PC-3 (cell line): ENCODE data around the gene SCGB1A1. TPM values are rescaled to one million over a fixed set of nuclear protein-coding genes. Genes with fewer than 3 reads are reported as not detected.
"Not testable (repeated sequence)": the region's sequence is repeated elsewhere in the genome, so short reads cannot be mapped to it uniquely, and the experiment has no call there.

Experiments
- ATAC-seq: fragments of 200-7000 bp; cut with Tn5 transposase; 2 replicates; pipeline ENCODE4 v1.9.1; 2020; ENCODE audit warnings: mild to moderate bottlenecking, moderate library complexity
- BruUV-seq: library from RNA; stranded (reverse); fragments of 400-500 nt; replicated peaks from 2 replicates; lab custom pipeline; 2021; lab: Mats Ljungman, UMichigan
- CTCF ChIA-PET: fragments of 300-600 bp; sonication (Branson Sonifier 250); formaldehyde crosslinking; loops from one replicate; lab custom pipeline; 2022; ENCODE audit warnings: antibody characterized with exemption; lab: Charles Lee
- POLR2A ChIA-PET: fragments of 300-600 bp; sonication (Branson Sonifier 250); formaldehyde crosslinking; loops from one replicate; lab custom pipeline; 2022; ENCODE audit warnings: antibody characterized with exemption; ENCODE audit not compliant: unreplicated experiment; lab: Charles Lee
- DNase-seq: peaks from one replicate; pipeline ENCODE4 v3.0.0-alpha.2; 2015
- H2AFZ ChIP-seq: fragments of 300-600 bp; sonication (generic); 2 replicates; pipeline ENCODE4 v1.6.0; 2016; ENCODE audit warnings: antibody characterized with exemption, low read length
- H3F3A ChIP-seq: fragments of 300-600 bp; sonication (generic); one replicate; pipeline ENCODE4 v1.6.0; 2017; ENCODE audit warnings: antibody characterized with exemption, low read length, control low read depth, mild to moderate bottlenecking; ENCODE audit not compliant: unreplicated experiment
- H3K27ac ChIP-seq: fragments of 300-600 bp; sonication (generic); 2 replicates; pipeline ENCODE4 v1.5.1; 2016; ENCODE audit warnings: mild to moderate bottlenecking, low read length
- H3K27me3 ChIP-seq: fragments of 300-600 bp; sonication (generic); 2 replicates; pipeline ENCODE4 v1.6.1; 2016; ENCODE audit warnings: low read length, mixed read lengths
- H3K36me3 ChIP-seq: fragments of 300-600 bp; sonication (generic); 2 replicates; pipeline ENCODE4 v1.6.1; 2016; ENCODE audit warnings: low read depth, mixed run types, low read length, mixed read lengths
- H3K4me1 ChIP-seq: fragments of 300-600 bp; sonication (generic); 2 replicates; pipeline ENCODE4 v1.5.1; 2016; ENCODE audit warnings: low read length; ENCODE audit not compliant: insufficient read depth
- H3K4me2 ChIP-seq: fragments of 300-600 bp; sonication (generic); 2 replicates; pipeline ENCODE4 v1.6.0; 2016; ENCODE audit warnings: low read length
- H3K4me3 ChIP-seq: fragments of 300-600 bp; sonication (generic); 2 replicates; pipeline ENCODE4 v1.5.1; 2016; ENCODE audit warnings: mild to moderate bottlenecking, low read length, mixed read lengths
- H3K79me2 ChIP-seq: fragments of 300-600 bp; sonication (generic); 2 replicates; pipeline ENCODE4 v1.6.1; 2017; ENCODE audit warnings: low read length, mixed read lengths
- H3K9ac ChIP-seq: fragments of 300-600 bp; sonication (generic); 2 replicates; pipeline ENCODE4 v1.6.0; 2016; ENCODE audit warnings: mild to moderate bottlenecking, low read length
- H3K9me2 ChIP-seq: fragments of 300-600 bp; sonication (generic); replicated peaks from 2 replicates; pipeline ENCODE4 v1.6.1; 2016; ENCODE audit warnings: mixed run types, low read length, mixed read lengths
- H3K9me3 ChIP-seq: fragments of 300-600 bp; sonication (generic); 2 replicates; pipeline ENCODE4 v1.6.1; 2016; ENCODE audit warnings: low read length, mixed read lengths
- H4K20me1 ChIP-seq: fragments of 300-600 bp; sonication (generic); 2 replicates; pipeline ENCODE4 v1.6.1; 2016; ENCODE audit warnings: low read length, mixed read lengths
- EZH2 ChIP-seq: fragments of 300-600 bp; sonication (generic); IDR thresholded peaks from one replicate; pipeline ENCODE4 v1.6.1; 2017; ENCODE audit warnings: antibody characterized with exemption, mild to moderate bottlenecking, low read length; ENCODE audit not compliant: unreplicated experiment
- EZH2phosphoT487 ChIP-seq: fragments of 300-600 bp; sonication (generic); IDR thresholded peaks from 2 replicates; pipeline ENCODE4 v1.6.1; 2018; ENCODE audit warnings: mild to moderate bottlenecking, antibody characterized with exemption, low read length, borderline replicate concordance
- intact Hi-C: fragments of 100-400 bp; cut with micrococcal nuclease; formaldehyde crosslinking; loops from 2 replicates; pipeline ENCODE4 v1.9.0; 2023
- total RNA-seq: library from RNA; depleted of rRNA; stranded (reverse); fragments of >200 nt; gene quantifications from 2 replicates; pipeline ENCODE4 v1.2.3, GENCODE V29; 2014
- TF ChIP-seq, protein P1 (sequence below): fragments of 300-600 bp; sonication (generic); conservative IDR thresholded peaks from 2 replicates; pipeline ENCODE4 v1.5.1; 2017; ENCODE audit warnings: antibody characterized with exemption, low read depth, mild to moderate bottlenecking, low read length

Gene SCGB1A1
- total RNA-seq, 1 experiment from 2014 or later = not detected

- ATAC-seq = peak; percentile 84
- intact Hi-C loops = loop anchor here (1.0 kb wide), 1 partner anchor 32 kb away; no protein-coding TSS in a partner anchor
Measured at GRCh38 chr11:62449451-62449851, 30.6 kb downstream of the SCGB1A1 start.

GRCh38 chr11:62449912-62450311 is 31.1 kb downstream of the SCGB1A1 start:
- H3K4me3 ChIP-seq, BruUV-seq, H3K79me2 ChIP-seq, H3K9me2 ChIP-seq, H3K36me3 ChIP-seq, H2AFZ ChIP-seq, H3K27me3 ChIP-seq, H3K9me3 ChIP-seq, DNase-seq, H4K20me1 ChIP-seq, ATAC-seq, POLR2A ChIA-PET, H3K9ac ChIP-seq, H3F3A ChIP-seq: not testable (repeated sequence)
- CTCF ChIA-PET = interaction anchor here (1.0 to 1.5 kb wide), 3 partner anchors 25 to 93 kb away, joined by 3 to 7 read pairs (median 5); no protein-coding TSS in a partner anchor
- Histone ChIP-seq H3K4me2 (peak overlapping the region; percentile 57), H3K27ac (peak overlapping the region; percentile 21; the same call in 1 of the 2 replicates), H3K4me1 (peaks cover 24% of the 10 kb centered on the region)
- intact Hi-C loops = loop anchor here (1.0 kb wide), 1 partner anchor 31 kb away; no protein-coding TSS in a partner anchor

More at GRCh38 chr11:62449451-62449851, 30.6 kb downstream of the SCGB1A1 start:
- H3K79me2 ChIP-seq = no peaks in the 10 kb centered on the region
- H3K4me2 ChIP-seq = peak overlapping the region; percentile 57
- peak; percentile 96 for DNase-seq
- no peaks in the 10 kb centered on the region for H3F3A ChIP-seq
- no peaks in the 10 kb centered on the region for H3K9me3 ChIP-seq
- peaks cover 29% of the 10 kb centered on the region for H3K4me1 ChIP-seq
- H3K4me3 ChIP-seq = no peak overlapping the region
- peak overlapping the region; percentile 21; the same call in 1 of the 2 replicates for H3K27ac ChIP-seq
- no peak overlapping the region for H3K9ac ChIP-seq
- H4K20me1 ChIP-seq = no peaks in the 10 kb centered on the region
- no TSS peak for BruUV-seq
- TF ChIP-seq EZH2phosphoT487 (no peak), EZH2 (no peak)
- TF ChIP-seq, protein P1, sequence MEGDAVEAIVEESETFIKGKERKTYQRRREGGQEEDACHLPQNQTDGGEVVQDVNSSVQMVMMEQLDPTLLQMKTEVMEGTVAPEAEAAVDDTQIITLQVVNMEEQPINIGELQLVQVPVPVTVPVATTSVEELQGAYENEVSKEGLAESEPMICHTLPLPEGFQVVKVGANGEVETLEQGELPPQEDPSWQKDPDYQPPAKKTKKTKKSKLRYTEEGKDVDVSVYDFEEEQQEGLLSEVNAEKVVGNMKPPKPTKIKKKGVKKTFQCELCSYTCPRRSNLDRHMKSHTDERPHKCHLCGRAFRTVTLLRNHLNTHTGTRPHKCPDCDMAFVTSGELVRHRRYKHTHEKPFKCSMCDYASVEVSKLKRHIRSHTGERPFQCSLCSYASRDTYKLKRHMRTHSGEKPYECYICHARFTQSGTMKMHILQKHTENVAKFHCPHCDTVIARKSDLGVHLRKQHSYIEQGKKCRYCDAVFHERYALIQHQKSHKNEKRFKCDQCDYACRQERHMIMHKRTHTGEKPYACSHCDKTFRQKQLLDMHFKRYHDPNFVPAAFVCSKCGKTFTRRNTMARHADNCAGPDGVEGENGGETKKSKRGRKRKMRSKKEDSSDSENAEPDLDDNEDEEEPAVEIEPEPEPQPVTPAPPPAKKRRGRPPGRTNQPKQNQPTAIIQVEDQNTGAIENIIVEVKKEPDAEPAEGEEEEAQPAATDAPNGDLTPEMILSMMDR = no peak
- ChIA-PET CTCF (interaction anchor here (1.0 to 1.5 kb wide), 3 partner anchors 25 to 94 kb away, joined by 3 to 7 read pairs (median 5); no protein-coding TSS in a partner anchor), POLR2A (no interaction called here)
- no peaks in the 10 kb centered on the region for H3K36me3 ChIP-seq
- no peaks in the 10 kb centered on the region for H3K27me3 ChIP-seq
- H2AFZ ChIP-seq = no peak overlapping the region
- no peaks in the 10 kb centered on the region for H3K9me2 ChIP-seq

DNA sequence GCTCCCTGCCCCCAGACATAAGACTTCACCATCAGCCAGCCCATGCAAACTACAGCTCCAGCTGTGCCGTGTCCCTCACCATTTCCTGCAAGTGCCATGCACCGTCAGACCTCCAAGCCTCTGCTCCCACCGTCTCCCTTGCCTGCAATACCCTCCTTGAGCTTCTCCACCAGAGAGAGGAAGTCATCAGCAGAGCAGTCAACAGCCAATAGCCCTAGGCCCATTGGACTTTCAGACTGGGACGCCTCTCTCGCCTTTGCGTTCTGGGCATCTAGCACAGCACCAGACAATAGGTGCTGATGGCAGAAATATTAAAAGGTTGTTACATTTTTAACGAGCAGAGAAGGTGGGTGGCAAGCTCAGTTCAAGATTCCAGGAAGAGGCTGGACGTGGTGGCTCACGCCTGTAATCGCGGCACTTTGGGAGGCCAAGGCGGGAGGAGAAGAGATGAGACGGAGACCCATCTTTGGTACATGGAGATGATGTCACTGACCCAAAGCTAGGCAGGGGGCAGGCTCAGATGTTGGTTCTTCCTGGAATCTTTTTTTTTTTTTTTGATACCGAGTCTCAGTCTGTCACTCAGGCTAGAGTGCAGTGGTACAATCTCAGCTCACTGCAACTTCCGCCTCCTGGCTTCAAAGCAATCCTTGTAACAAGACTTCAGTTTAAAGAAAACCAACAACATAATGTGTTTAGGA is 31.9 kb downstream of the SCGB1A1 start:
- Histone ChIP-seq H3K4me1 (peaks cover 16% of the 10 kb centered on the region), H3K79me2 (no peaks in the 10 kb centered on the region), H3K9me2 (no peaks in the 10 kb centered on the region), H3K27me3 (no peaks in the 10 kb centered on the region), H2AFZ (no peak overlapping the region), H3K4me3 (no peak overlapping the region), H3K36me3 (no peaks in the 10 kb centered on the region), H4K20me1 (no peaks in the 10 kb centered on the region), H3K9me3 (no peaks in the 10 kb centered on the region), H3K4me2 (no peak overlapping the region), H3K9ac (no peak overlapping the region), H3K27ac (no peak overlapping the region), H3F3A (no peaks in the 10 kb centered on the region)
- TF ChIP-seq EZH2phosphoT487 (no peak), EZH2 (no peak)
- TF ChIP-seq, protein P1 = no peak
- ATAC-seq (no peak), DNase-seq (no peak)
- ChIA-PET POLR2A (no interaction called here), CTCF (interaction anchor here (1.5 kb wide), 1 partner anchor 26 kb away, joined by 5 read pairs; no protein-coding TSS in a partner anchor)
- intact Hi-C loops = no loop called here
- no TSS peak for BruUV-seq
